ENCODE measurements around the gene ATG2B. TPM values are rescaled to one million over a fixed set of nuclear protein-coding genes. Genes with fewer than 3 reads are reported as not detected.

ATG2B gene
- total RNA-seq, 2 donors from 2014 or later = 29.1 to 47.4 TPM

GRCh38 chr14:96239711-96240141, 123.4 kb downstream of the ATG2B start:
- TF ChIP-seq CTCF (IDR thresholded peaks at IDR 0.05) = no peak
- Histone ChIP-seq H3K36me3 (no peaks in the 10 kb centered on the region), H3K9me3 (no peaks in the 10 kb centered on the region), H3K4me3 (no peak overlapping the region), H3K27me3 (replicated peaks; ENCODE audit: insufficient read depth) (no peaks in the 10 kb centered on the region), H3K27ac (no peak overlapping the region), H3K4me1 (ENCODE audit: control insufficient read depth in 1 of 2, low read depth in 2 of 2) (no peaks in the 10 kb centered on the region)
- DNase-seq (ENCODE audit: low spot score) = no peak
- no peak for ATAC-seq (ENCODE audit: insufficient number of reproducible peaks, low FRiP score, low read depth)

- H3K4me3 ChIP-seq = no peak overlapping the region
- no peak overlapping the region for H3K27ac ChIP-seq
- H3K4me1 ChIP-seq (ENCODE audit: control insufficient read depth in 1 of 2, low read depth in 2 of 2) = no peaks in the 10 kb centered on the region
- no peak for DNase-seq (ENCODE audit: low spot score)
- H3K36me3 ChIP-seq = no peaks in the 10 kb centered on the region
- no peak for TF ChIP-seq CTCF (IDR thresholded peaks at IDR 0.05)
- no peak for ATAC-seq (ENCODE audit: insufficient number of reproducible peaks, low FRiP score, low read depth)
- H3K9me3 ChIP-seq = no peaks in the 10 kb centered on the region
- no peaks in the 10 kb centered on the region for H3K27me3 ChIP-seq (replicated peaks; ENCODE audit: insufficient read depth)
These were observed 124.4 kb downstream of the ATG2B start for GRCh38 chr14:96238676-96239265.

GRCh38 chr14:96237641-96238040, 125.5 kb downstream of the ATG2B start:
- no peaks in the 10 kb centered on the region for H3K36me3 ChIP-seq
- H3K4me1 ChIP-seq (ENCODE audit: control insufficient read depth in 1 of 2, low read depth in 2 of 2) = no peaks in the 10 kb centered on the region
- TF ChIP-seq CTCF (IDR thresholded peaks at IDR 0.05) = no peak
- no peak for ATAC-seq (ENCODE audit: insufficient number of reproducible peaks, low FRiP score, low read depth)
- H3K4me3 ChIP-seq = no peak overlapping the region
- H3K27me3 ChIP-seq (replicated peaks; ENCODE audit: insufficient read depth) = no peaks in the 10 kb centered on the region
- no peak for DNase-seq (ENCODE audit: low spot score)
- no peak overlapping the region for H3K27ac ChIP-seq
- no peaks in the 10 kb centered on the region for H3K9me3 ChIP-seq

GRCh38 chr14:96235426-96235825, 127.7 kb downstream of the ATG2B start:
- H3K9me3 ChIP-seq = no peaks in the 10 kb centered on the region
- TF ChIP-seq CTCF (IDR thresholded peaks at IDR 0.05) = no peak
- H3K4me3 ChIP-seq = no peak overlapping the region
- no peaks in the 10 kb centered on the region for H3K27me3 ChIP-seq (replicated peaks; ENCODE audit: insufficient read depth)
- DNase-seq (ENCODE audit: low spot score) (no peak), ATAC-seq (ENCODE audit: insufficient number of reproducible peaks, low FRiP score, low read depth) (no peak)
- no peak overlapping the region for H3K27ac ChIP-seq
- H3K36me3 ChIP-seq = no peaks in the 10 kb centered on the region
- H3K4me1 ChIP-seq (ENCODE audit: control insufficient read depth in 1 of 2, low read depth in 2 of 2) = no peaks in the 10 kb centered on the region

- Histone ChIP-seq H3K4me3 (no peak overlapping the region), H3K27me3 (replicated peaks; ENCODE audit: insufficient read depth) (no peaks in the 10 kb centered on the region), H3K9me3 (no peaks in the 10 kb centered on the region), H3K4me1 (ENCODE audit: control insufficient read depth in 1 of 2, low read depth in 2 of 2) (no peaks in the 10 kb centered on the region), H3K27ac (no peak overlapping the region), H3K36me3 (no peaks in the 10 kb centered on the region)
- no peak for TF ChIP-seq CTCF (IDR thresholded peaks at IDR 0.05)
- ATAC-seq (ENCODE audit: insufficient number of reproducible peaks, low FRiP score, low read depth) (no peak), DNase-seq (ENCODE audit: low spot score) (no peak)
These were observed 129.5 kb downstream of the ATG2B start for GRCh38 chr14:96233661-96234060.

Measured in thoracic aorta (tissue), 2 donors.